ENCODE data around the gene ACTL10.
"Not testable (repeated sequence)": the region's sequence is repeated elsewhere in the genome, so short reads cannot be mapped to it uniquely, and the experiment has no call there.

Gene ACTL10

DNA sequence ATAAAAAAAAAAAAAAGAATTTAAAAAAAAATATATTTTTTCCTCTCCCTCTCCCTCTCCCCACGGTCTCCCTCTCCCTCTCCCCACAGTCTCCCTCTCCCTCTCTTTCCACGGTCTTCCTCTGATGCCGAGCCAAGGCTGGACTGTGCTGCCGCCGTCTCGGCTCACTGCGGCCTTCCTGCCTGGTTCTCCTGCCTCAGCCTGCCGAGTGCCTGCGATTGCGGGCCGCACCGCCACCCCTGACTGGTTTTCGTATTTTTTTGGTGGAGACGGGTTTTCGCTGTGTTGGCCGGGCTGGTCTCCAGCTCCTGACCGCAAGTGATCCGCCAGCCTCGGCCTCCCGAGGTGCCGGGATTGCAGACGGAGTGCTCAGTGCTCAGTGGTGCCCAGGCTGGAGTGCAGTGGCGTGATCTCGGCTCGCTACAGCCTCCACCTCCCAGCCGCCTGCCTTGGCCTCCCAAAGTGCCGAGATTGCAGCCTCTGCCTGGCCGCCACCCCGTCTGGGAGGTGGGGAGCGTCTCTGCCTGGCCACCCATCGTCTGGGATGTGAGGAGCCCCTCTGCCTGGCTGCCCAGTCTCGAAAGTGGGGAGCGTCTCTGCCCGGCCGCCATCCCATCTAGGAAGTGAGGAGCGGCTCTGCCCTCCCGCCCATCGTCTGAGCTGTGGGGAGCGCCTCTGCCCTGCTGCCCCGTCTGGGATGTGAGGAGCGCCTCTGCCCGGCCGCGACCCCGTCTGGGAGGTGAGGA, 34.1 kb downstream of the ACTL10 start:
- DNase-seq, result not testable (repeated sequence)

DNA sequence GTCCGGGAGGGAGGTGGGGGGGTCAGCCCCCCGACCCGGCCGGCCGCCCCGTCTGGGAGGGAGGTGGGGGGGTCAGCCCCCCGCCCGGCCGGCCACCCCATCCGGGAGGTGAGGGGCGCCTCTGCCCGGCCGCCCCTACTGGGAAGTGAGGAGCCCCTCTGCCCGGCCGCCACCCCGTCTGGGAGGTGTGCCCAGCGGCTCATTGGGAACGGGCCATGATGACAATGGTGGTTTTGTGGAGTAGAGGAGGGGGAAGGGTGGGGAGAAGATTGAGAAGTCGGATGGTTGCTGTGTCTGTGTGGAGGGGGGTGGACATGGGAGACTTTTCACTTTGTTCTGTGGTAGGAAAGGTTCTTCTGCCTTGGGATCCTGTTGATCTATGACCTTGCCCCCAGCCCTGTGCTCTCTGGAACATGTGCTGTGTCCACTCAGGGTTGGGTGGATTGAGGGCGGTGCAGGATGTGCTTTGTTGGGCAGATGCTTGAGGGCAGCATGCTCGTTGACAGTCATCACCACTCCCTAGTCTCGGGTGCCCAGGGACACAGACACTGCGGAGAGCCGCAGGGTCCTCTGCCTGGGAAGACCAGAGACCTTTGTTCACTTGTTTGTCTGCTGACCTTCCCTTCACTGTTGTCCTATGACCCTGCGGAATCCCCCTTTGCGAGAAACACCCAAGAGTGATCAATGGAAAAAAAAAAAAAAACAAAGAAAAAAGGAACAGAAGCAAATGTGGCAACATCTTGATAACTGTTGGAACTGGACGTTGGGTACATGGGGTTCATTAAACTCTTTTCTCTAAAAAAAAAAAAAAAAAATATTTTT, 35.1 kb downstream of the ACTL10 start:
- no peak for DNase-seq

DNA sequence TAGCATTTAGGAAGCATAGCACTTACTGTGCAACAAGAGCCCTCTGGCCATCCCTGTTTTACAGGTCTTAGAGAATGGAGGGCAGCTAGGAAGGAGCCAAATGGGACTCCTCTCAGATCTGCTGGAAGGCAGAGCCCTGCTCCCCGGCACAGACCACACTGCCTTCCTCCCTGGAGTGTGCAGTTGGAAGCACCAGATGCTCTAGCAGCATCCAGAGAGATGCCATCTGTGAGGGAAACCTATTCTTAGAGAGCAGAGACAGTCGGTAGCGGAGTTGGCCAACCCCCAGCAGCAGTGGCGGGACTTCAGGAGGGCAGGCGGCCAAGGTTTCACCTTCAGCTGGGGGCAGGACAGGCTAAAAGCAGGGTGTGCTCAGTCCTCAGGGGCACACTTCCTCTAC, 36.1 kb downstream of the ACTL10 start:
- DNase-seq, result no peak

DNA sequence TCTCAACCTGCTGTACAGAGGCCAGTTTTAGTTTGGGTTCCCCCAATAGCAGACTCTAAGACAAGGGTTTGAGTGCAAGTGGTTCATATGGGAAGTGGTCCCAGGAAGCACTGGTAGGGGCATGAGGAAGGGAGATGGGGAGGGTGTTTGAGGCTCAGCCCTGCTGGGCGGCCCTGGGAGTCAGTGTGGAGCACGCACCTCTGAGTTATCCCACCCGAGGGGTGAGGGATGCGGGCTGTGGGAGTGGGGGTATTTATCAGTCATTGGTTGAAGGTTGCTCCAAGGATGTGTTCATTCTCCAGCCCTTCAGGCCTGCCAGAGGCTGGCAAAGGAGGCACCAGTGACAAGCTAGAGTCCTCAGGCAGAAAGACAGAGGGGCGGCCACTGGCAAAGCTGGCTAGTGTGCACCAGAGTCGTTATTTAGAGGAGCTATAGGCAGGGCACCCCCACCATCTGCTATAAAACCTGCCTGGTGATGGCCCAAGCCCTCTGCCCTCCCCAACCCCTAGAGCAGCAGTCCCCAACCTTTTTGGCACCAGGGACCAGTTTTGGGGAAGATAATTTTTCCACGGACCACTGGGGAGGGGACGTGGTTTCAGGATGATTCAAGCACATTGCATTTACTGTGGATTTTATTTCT, 36.9 kb downstream of the ACTL10 start:
- DNase-seq, result no peak

DNA sequence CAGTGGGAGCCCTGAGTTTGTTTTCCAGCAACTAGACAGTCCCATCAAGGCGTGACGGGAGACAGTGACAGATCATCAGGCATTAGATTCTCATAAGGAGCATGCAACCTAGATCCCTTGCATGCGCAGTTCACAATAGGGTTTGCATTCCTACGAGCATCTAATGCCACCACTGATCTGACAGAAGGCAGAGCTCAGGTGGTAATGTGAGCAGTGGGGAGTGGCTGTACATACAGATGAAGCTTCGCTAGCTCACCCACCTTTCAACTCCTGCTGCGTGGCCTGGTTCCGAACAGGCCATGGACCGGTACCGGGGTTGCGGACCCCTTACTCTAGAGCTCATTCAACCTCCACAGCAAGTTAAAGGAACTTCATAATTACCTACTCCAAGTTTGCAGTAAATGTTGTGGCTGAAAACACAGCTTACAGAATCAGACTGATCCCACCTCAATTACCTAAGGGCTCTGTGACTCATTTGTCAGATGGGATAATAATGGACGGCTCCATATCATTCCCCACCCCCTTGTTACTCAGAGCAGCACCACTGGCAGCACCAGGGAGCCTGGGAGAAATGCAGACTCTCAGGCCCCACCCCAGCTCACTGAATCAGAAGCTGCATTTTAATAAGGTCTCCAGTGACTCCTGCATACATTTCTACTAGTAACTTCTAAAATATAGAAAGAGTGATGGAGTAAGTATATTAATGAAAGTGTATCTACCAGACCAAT, 37.6 kb downstream of the ACTL10 start:
- DNase-seq, result no peak

DNA sequence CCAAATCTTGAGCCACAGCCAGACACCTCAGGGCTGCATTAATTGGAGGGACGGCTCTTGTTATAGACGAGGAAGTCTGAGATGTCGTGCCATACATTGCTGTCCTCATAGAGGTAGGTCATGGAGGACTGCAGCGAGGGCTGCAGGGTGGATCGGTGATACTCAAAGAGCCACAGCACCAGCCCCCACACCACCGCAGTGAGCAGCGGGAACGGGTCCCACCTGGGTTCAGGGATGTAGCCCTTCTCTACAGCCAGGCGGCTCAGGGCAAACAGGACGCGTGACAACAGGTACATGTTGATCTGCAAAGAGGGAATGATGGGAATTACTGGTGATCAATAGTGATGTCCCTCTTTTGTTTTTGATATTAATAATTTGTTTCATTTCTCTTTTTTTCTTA, 40.9 kb downstream of the ACTL10 start:
- no peak for DNase-seq

DNA sequence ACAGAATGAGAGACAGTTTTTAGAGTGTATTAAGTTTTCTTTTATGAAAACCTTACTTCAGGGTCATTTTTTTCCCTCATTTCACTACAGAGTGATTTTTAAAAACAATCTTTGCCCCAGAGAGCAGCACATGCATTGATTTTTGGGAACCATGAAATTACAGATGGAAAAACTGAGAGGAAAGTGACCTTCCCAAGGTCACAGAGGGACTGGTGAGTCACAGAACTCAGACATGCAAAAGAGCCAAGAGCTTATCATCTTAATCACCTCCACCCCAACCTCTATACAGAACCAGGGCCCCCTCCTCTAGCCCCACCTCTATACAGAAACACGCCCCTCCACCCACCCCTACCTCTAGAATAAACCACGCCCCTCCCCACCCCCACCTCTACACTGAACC, 42.7 kb downstream of the ACTL10 start:
- no peak for DNase-seq

DNA sequence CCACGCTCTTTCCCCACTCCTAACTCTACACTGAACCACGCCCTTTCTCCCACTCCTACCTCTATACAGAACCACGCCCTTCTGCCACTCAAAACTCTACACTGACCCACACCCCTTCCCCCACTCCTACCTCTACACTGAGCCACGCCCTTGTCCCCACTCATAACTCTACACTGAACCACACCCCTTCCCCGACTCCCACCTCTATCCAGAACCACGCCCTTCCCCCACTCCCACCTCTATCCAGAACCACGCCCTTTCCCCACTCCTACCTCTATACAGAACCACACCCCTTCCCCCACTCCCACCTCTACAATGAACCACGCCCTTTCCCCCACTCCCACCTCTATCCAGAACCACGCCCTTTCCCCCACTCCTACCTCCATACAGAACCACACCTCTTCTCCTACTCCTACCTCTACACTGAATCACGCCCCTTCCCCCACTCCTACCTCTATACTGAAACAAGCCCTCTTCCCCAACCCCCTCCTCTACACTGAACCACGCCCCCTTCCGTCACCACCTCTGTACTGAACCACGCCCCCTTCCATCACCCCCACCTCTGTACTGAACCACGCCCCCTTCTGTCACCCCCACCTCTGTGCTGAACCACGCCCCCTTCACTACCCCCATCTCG, 43.3 kb downstream of the ACTL10 start:
- no peak for DNase-seq

DNA sequence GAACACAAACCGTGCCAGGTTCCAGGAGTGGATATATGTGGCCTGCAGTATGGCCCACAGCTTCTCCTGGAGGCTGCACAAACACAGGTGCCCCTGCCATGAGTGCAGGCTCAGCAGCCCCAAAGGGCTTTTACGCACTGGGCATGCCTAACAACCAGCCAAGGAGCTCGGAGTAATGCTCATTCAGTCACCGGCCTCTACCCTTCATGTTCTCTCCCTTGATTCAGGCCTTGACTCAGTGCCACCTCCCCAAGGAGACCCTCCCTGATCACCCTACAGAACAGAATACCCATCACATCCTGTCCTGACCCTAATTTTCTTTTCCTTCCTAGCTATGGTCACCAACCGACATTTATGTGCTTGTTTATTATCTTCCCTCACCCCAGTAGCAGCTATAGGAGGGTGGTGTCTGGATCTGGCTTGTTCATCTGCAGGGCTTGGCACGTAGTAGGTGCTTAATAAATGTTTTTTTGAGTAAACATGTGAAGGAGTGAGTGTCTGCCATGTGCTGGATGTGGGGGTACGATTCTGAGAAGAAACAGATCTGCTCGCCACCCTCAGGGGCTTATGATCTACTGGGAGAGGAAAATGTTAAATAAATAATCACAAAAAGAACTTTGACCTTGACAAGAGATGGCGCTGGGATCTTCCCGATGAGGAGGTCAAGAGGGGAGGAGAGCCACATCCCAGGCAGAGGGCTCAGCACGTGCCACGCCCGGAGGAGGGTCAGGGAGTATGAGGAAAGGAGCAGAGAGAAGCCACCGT, 44.1 kb downstream of the ACTL10 start:
- no peak for DNase-seq

DNA sequence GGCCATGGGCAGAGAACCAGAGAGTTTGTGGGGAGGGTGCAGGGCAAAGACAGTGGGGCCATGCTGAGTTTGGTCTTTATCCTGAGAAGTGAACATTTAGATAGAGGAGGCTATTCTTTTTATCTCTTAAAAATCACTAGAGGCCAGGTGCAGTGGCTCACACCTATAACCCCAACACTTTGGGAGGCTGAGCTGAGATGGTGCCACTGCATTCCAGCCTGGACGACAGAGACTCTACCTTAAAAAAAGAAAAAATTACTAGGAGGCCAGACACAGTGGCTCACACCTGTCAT, 44.6 kb downstream of the ACTL10 start:
- no peak for DNase-seq

DNA sequence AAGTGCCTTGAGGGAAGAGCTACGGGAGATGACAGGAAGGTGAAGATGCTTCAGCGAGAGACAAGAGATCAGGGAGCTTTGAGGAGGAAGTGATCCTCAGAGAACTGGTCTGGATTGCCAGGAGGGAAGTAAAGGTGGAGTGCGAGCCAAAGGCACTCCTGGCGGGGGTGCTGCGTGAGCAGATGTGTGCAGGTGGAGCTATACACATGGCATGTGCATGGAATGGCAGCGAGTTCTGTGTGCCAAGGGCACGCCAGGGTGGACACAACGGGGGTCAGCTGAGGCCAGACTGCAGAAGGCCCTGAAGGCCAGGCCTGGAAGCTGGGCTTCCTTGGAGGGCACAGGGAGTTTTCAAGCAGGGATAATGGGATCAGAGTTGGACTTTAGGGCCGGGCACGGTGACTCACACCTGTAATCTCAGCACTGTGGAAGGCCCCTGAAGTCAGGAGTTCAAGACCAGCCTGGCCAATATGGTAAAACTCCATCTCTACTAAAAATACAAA, 47.2 kb downstream of the ACTL10 start:
- DNase-seq, result no peak

DNA sequence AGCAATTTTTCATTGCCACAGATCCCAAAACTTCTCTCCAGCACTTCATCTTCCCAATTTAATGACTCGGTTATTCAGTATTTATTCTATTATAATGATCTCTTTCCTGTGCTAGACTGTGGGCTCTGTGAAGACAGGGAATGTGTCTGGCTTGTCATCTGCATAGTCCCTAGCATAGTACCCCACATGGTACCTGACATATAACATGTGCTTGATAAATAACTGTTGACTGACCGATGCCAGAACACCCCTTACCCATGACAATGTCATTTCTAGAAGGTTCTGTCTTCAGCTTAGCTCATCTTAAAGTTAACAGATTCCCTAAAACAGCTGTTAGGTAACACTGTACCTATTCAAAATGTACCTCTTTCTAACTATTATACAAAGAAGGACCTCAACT, 49.8 kb downstream of the ACTL10 start:
- no peak for DNase-seq
